ENCODE results near the gene CCHCR1.

Gene CCHCR1

GRCh38 chr6:31179896-31180295, 22.3 kb upstream of the CCHCR1 start:
- H3K27me3 ChIP-seq (ENCODE audit: insufficient read depth, low read depth, severe bottlenecking), result no peaks in the 10 kb centered on the region
- TF ChIP-seq, protein P1, sequence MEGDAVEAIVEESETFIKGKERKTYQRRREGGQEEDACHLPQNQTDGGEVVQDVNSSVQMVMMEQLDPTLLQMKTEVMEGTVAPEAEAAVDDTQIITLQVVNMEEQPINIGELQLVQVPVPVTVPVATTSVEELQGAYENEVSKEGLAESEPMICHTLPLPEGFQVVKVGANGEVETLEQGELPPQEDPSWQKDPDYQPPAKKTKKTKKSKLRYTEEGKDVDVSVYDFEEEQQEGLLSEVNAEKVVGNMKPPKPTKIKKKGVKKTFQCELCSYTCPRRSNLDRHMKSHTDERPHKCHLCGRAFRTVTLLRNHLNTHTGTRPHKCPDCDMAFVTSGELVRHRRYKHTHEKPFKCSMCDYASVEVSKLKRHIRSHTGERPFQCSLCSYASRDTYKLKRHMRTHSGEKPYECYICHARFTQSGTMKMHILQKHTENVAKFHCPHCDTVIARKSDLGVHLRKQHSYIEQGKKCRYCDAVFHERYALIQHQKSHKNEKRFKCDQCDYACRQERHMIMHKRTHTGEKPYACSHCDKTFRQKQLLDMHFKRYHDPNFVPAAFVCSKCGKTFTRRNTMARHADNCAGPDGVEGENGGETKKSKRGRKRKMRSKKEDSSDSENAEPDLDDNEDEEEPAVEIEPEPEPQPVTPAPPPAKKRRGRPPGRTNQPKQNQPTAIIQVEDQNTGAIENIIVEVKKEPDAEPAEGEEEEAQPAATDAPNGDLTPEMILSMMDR (IDR thresholded peaks at IDR 0.05; ENCODE audit: low read depth, low read length), result no peak
- DNase-seq, result no peak
- H3K4me3 ChIP-seq (ENCODE audit: low read depth, low read length), result no peak overlapping the region
- H3K9me3 ChIP-seq (ENCODE audit: severe bottlenecking), result no peaks in the 10 kb centered on the region
- H3K36me3 ChIP-seq, result no peaks in the 10 kb centered on the region
- no peak overlapping the region for H3K27ac ChIP-seq

DNA sequence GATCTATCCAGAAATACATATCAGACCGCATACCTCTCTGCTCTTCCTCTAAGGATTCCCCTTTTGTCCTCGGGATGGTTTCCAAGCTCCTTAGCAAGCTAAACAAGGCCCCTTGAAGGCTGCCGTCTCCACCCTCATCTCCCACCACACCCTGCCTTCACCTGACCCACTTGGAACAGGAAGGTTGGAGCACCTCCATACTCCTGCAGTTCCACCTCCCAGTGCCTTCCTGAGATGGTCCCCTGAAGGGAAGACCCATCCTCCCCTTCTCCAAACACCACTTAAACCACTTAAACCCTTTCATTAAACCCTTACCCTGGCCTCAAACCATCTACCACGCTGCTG, 21.4 kb upstream of the CCHCR1 start:
- Histone ChIP-seq H3K36me3 (no peaks in the 10 kb centered on the region), H3K27ac (no peak overlapping the region), H3K4me3 (ENCODE audit: low read depth, low read length) (no peak overlapping the region), H3K9me3 (ENCODE audit: severe bottlenecking) (no peaks in the 10 kb centered on the region), H3K27me3 (ENCODE audit: insufficient read depth, low read depth, severe bottlenecking) (no peaks in the 10 kb centered on the region)
- TF ChIP-seq, protein P1 (IDR thresholded peaks at IDR 0.05; ENCODE audit: low read depth, low read length), result no peak
- no peak for DNase-seq

DNA sequence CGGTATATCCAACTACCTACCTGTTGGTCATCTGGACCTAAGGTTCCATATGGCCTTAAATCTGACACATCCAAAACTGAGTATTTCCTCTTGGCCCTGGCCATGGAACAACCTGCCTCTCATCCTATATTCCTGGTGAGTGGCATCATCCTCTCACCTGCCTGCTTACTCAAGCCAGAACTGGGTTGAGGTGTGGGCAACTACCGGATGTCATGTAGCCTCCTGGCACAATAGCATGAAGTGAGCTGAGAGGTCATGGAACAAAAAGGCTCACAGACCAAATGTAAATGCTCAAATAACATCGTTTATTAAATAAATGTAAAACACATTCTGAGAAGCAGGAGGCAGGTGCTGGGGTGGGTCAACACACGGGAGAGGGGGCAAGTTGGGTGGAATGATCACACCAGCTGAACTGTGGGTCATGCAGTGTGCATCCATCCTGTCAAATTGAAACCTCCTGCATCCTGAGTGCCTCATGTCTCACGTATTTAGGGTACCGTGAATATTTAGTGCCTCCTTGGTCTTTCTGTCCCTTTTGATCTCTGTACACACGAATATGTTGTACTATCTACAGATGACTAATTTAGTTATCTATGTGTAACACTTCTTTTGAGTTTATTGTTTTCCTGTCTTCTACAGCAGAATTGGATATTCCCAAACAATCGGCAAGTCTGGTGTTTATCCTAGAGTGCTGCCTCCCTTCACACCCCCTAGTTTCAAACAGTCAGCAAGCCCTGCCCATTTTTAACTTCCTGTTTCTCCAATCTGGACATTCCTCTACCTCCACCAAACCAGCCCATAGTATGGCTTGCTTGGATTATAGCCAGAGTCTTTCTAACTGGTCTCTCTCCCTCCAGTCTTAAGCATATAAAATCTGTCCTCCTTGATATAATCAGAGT, 20.8 kb upstream of the CCHCR1 start:
- Histone ChIP-seq H3K9me3 (ENCODE audit: severe bottlenecking) (no peaks in the 10 kb centered on the region), H3K27me3 (ENCODE audit: insufficient read depth, low read depth, severe bottlenecking) (no peaks in the 10 kb centered on the region), H3K36me3 (no peaks in the 10 kb centered on the region), H3K27ac (no peak overlapping the region), H3K4me3 (ENCODE audit: low read depth, low read length) (no peak overlapping the region)
- no peak for DNase-seq
- TF ChIP-seq, protein P1 (IDR thresholded peaks at IDR 0.05; ENCODE audit: low read depth, low read length), result no peak

- TF ChIP-seq, protein P1 (IDR thresholded peaks at IDR 0.05; ENCODE audit: low read depth, low read length), result no peak
- H3K4me3 ChIP-seq (ENCODE audit: low read depth, low read length), result no peak overlapping the region
- H3K27me3 ChIP-seq (ENCODE audit: insufficient read depth, low read depth, severe bottlenecking), result no peaks in the 10 kb centered on the region
- no peaks in the 10 kb centered on the region for H3K9me3 ChIP-seq (ENCODE audit: severe bottlenecking)
- DNase-seq, result no peak
- no peaks in the 10 kb centered on the region for H3K36me3 ChIP-seq
- H3K27ac ChIP-seq, result no peak overlapping the region
Observed at GRCh38 chr6:31175971-31176370, 18.4 kb upstream of the CCHCR1 start.

DNA sequence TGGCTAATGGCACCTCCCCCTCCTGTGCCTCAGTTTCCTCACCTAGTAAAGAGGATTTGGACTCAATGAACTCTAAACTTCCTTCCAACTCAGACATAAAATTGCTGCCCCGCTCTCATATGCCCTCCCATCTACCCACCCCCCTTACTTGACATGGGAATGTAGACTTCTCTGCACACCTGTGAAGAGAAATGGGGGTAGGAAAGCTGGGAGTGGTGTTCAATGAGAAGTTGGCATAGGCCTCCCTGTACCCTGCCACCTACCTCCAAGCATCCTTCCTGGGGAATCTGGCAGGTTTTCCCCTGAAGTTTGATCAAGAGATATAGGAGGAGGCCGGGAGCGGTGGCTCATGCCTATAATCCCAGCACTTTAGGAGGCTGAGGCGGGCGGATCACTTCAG, 16.8 kb upstream of the CCHCR1 start:
- TF ChIP-seq, protein P1 (IDR thresholded peaks at IDR 0.05; ENCODE audit: low read depth, low read length), result no peak
- no peaks in the 10 kb centered on the region for H3K36me3 ChIP-seq
- H3K27ac ChIP-seq, result no peak overlapping the region
- H3K27me3 ChIP-seq (ENCODE audit: insufficient read depth, low read depth, severe bottlenecking), result no peaks in the 10 kb centered on the region
- H3K9me3 ChIP-seq (ENCODE audit: severe bottlenecking), result no peaks in the 10 kb centered on the region
- no peak overlapping the region for H3K4me3 ChIP-seq (ENCODE audit: low read depth, low read length)
- no peak for DNase-seq

DNA sequence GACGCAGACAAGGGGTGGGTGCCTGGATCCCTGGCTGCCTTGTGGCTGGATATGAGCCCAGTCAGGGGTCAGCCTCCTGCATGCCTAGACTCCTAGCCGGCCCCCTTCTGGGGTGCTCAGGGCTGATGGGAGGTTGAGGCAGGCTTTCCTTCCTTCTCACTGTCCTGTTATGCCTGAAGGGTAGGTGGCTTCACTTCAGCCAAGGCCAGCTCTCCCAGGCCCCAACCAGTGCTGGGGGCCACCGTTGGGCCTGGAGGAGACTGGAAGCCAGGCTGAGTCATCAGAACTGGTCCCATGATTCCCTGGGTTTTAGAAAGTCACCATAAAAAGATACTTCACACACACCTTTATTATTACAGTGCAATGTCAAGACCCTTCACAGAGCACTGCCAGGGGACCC, 15.8 kb upstream of the CCHCR1 start:
- peaks cover 2% of the 10 kb centered on the region; the same call in 1 of the 2 replicates for H3K36me3 ChIP-seq
- DNase-seq, result no peak
- no peaks in the 10 kb centered on the region for H3K27me3 ChIP-seq (ENCODE audit: insufficient read depth, low read depth, severe bottlenecking)
- H3K4me3 ChIP-seq (ENCODE audit: low read depth, low read length), result no peak overlapping the region
- peak overlapping the region; percentile 61 for H3K27ac ChIP-seq
- H3K9me3 ChIP-seq (ENCODE audit: severe bottlenecking), result no peaks in the 10 kb centered on the region
- TF ChIP-seq, protein P1 (IDR thresholded peaks at IDR 0.05; ENCODE audit: low read depth, low read length), result no peak
